ENCODE measurements around the gene CDON.
A peak's percentile ranks its signal among the peaks of the same experiment; 100 is the strongest.

The CDON gene

DNA sequence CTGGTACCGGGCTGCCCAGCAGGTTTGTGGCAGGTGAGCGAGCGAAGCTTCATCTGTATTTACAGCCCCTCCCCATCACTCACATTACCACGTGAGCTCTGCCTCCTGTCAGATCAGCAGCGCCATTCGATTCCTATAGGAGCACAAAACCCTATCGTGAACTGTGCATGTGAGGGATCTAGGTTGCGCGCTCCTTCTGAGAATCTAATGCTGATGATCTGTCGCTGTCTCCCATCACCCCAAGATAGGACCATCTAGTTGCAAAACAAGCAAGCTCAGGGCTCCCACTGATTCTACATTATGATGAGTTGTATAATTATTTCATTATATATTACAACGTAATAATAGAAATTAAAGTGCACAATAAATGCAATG is 132.6 kb downstream of the CDON start:
- DNase-seq (ENCODE audit: low read depth in 1 of 2, low spot score in 1 of 2) = no peak
- no peak for TF ChIP-seq REST (IDR thresholded peaks at IDR 0.05; ENCODE audit: insufficient replicate concordance, low read depth)
- no peak for TF ChIP-seq POLR2AphosphoS5 (IDR thresholded peaks at IDR 0.05; ENCODE audit: low read depth)
- no peak for TF ChIP-seq GABPA (IDR thresholded peaks at IDR 0.05; ENCODE audit: low read depth)
- TF ChIP-seq SPI1 (IDR thresholded peaks at IDR 0.05; ENCODE audit: borderline replicate concordance, low read depth) = no peak

GRCh38 chr11:125929445-125930075 is 133.1 kb downstream of the CDON start:
- no peak for TF ChIP-seq REST (IDR thresholded peaks at IDR 0.05; ENCODE audit: insufficient replicate concordance, low read depth)
- no peak for TF ChIP-seq GABPA (IDR thresholded peaks at IDR 0.05; ENCODE audit: low read depth)
- no peak for TF ChIP-seq CTCF (IDR thresholded peaks at IDR 0.05; ENCODE audit: insufficient read depth, low read length)
- TF ChIP-seq POLR2AphosphoS5 (IDR thresholded peaks at IDR 0.05; ENCODE audit: low read depth) = no peak
- TF ChIP-seq SPI1 (IDR thresholded peaks at IDR 0.05; ENCODE audit: borderline replicate concordance, low read depth) = no peak
- DNase-seq (ENCODE audit: low read depth in 1 of 2, low spot score in 1 of 2) = peak; percentile 22 to 36
- Histone ChIP-seq H3K4me3 (replicated peaks; ENCODE audit: insufficient read depth, low read length) (no peak overlapping the region), H3K27me3 (ENCODE audit: insufficient read depth, poor library complexity, severe bottlenecking) (peaks cover 2% of the 10 kb centered on the region), H3K27ac (replicated peaks) (no peak overlapping the region)

More for the DNA sequence above, 132.6 kb downstream of the CDON start:
- Histone ChIP-seq H3K4me3 (replicated peaks; ENCODE audit: insufficient read depth, low read length) (no peak overlapping the region), H3K27me3 (ENCODE audit: insufficient read depth, poor library complexity, severe bottlenecking) (peaks cover 2% of the 10 kb centered on the region), H3K27ac (replicated peaks) (no peak overlapping the region)

DNA sequence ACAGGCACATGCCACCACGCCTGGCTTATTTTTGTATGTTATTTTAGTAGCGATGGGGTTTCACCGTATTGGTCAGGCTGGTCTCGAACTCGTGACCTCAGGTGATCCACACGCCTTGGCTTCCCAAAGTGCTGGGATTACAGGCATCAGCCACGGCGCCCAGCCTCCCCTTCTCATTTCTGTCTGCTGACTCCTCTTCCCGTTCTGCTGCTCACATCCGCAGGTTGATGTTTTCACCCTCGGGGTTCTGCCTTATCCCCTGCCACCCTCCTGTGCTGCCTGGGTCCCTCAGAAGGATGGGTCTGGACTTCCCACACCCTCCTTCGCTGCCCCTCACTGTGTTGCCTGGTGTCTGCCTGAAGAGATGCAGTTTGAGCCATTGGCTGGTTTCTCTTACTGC is 136.0 kb downstream of the CDON start:
- TF ChIP-seq CTCF (IDR thresholded peaks at IDR 0.05; ENCODE audit: insufficient read depth, low read length) (no peak), SPI1 (IDR thresholded peaks at IDR 0.05; ENCODE audit: borderline replicate concordance, low read depth) (no peak), GABPA (IDR thresholded peaks at IDR 0.05; ENCODE audit: low read depth) (no peak), REST (IDR thresholded peaks at IDR 0.05; ENCODE audit: insufficient replicate concordance, low read depth) (no peak)
- no peak overlapping the region for H3K4me3 ChIP-seq (replicated peaks; ENCODE audit: insufficient read depth, low read length)
- no peak for DNase-seq (ENCODE audit: low read depth in 1 of 2, low spot score in 1 of 2)
- no peak overlapping the region for H3K27ac ChIP-seq (replicated peaks)
- no peaks in the 10 kb centered on the region for H3K27me3 ChIP-seq (ENCODE audit: insufficient read depth, poor library complexity, severe bottlenecking)

All from HL-60 (cell line).